Tibial artery (tissue), 4 donors: ENCODE results near the gene FUNDC2.

Source experiments
- DNase-seq, 2 donors: peaks; one replicate each; pipeline ENCODE4 v3.0.0-alpha.2; 2019
- H3K27ac ChIP-seq, 2 donors: fragments of 200-600 bp; sonication (generic) in 1 of 2; 1 replicate in 1 of 2; 2 replicates in 1 of 2; pipeline ENCODE4 v1.5.1; 2018 to 2019; ENCODE audit warnings: mild to moderate bottlenecking in 1 of 2
- H3K27me3 ChIP-seq, 2 donors: fragments of 200-600 bp; sonication (generic) in 1 of 2; one replicate each; pipeline versions ENCODE4 v1.5.1 to v1.6.0; 2016 to 2019
- H3K36me3 ChIP-seq, 3 donors: fragments of 200-600 bp; sonication (generic) in 2 of 3; one replicate each; pipeline ENCODE4 v1.5.1; 2016 to 2019; ENCODE audit warnings: mild to moderate bottlenecking in 2 of 3
- H3K4me1 ChIP-seq, 4 donors: fragments of 200-600 bp; sonication (generic) in 2 of 4; 1 replicate in 3 of 4; 2 replicates in 1 of 4; pipeline ENCODE4 v1.5.1; 2016 to 2019
- H3K4me3 ChIP-seq, 2 donors: fragments of 200-600 bp; sonication (generic) in 1 of 2; 1 replicate in 1 of 2; 2 replicates in 1 of 2; pipeline ENCODE4 v1.5.1; 2018 to 2019; ENCODE audit warnings: mild to moderate bottlenecking in 2 of 2
- H3K9me3 ChIP-seq, 3 donors: fragments of 200-600 bp; sonication (generic) in 1 of 3; one replicate each; pipeline ENCODE4 v1.5.1; 2016 to 2019
- intact Hi-C: fragments of 100-400 bp; cut with DNase I; formaldehyde crosslinking; loops from one replicate; pipeline ENCODE4 v1.15.0; 2023; ENCODE audit warnings: low total_unique reads
- TF ChIP-seq, protein P1 (sequence below), 2 experiments: fragments of 200-600 bp in 1 of 2; fragments of 450-650 bp in 1 of 2; IDR thresholded peaks; one replicate each; pipeline ENCODE4 v1.5.1; 2017 to 2019; ENCODE audit warnings: antibody characterized with exemption in 2 of 2, mild to moderate bottlenecking in 1 of 2, moderate library complexity in 1 of 2

The FUNDC2 gene

DNA sequence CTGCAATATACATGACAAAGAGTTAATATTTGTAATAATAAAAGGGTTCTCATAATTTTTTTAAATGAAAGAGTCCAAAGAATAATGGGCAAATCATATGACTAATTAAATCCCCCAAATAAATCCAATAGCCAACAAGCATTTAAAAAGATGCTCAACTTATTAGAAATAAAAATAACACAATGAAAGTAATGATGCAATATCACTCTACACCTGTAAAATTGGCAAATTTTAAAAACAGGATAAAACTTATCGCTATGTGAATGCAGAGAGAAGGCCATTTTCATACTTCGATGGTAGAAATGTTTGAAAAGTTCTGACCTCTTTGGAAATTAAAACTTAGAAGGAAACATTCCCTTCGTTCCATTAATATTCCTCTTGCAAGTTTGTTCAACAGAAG, 6.1 kb upstream of the FUNDC2 start:
- TF ChIP-seq, protein P1, sequence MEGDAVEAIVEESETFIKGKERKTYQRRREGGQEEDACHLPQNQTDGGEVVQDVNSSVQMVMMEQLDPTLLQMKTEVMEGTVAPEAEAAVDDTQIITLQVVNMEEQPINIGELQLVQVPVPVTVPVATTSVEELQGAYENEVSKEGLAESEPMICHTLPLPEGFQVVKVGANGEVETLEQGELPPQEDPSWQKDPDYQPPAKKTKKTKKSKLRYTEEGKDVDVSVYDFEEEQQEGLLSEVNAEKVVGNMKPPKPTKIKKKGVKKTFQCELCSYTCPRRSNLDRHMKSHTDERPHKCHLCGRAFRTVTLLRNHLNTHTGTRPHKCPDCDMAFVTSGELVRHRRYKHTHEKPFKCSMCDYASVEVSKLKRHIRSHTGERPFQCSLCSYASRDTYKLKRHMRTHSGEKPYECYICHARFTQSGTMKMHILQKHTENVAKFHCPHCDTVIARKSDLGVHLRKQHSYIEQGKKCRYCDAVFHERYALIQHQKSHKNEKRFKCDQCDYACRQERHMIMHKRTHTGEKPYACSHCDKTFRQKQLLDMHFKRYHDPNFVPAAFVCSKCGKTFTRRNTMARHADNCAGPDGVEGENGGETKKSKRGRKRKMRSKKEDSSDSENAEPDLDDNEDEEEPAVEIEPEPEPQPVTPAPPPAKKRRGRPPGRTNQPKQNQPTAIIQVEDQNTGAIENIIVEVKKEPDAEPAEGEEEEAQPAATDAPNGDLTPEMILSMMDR (IDR thresholded peaks at IDR 0.05) = no peak
- no peak overlapping the region for H3K4me3 ChIP-seq
- H3K27me3 ChIP-seq = no peaks in the 10 kb centered on the region
- no peaks in the 10 kb centered on the region for H3K9me3 ChIP-seq
- no peaks in the 10 kb centered on the region for H3K36me3 ChIP-seq
- H3K27ac ChIP-seq = no peak overlapping the region
- no peak for DNase-seq
- intact Hi-C loops = no loop called here
- no peaks in the 10 kb centered on the region for H3K4me1 ChIP-seq

DNA sequence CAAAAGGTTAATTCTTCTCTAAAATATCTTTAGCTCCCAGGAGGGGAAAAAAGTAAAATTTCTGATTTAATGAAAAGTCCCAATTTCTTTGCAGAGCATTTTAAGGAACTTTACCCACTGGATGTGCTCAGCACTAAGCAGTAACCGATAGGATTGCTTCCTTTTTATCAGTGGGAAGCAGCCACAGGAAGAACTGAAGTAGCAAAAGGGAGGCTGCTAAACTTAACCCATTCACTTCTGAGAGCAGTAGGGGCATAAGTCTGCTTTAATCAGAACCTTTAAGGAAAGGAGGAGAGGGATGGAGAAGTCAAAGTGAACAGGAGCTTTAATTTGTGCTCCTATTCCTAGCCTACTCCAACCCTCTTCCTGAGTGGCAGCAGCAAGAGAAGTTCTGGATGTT, 4.1 kb upstream of the FUNDC2 start, which contains the start of gene F8:
TSS of gene F8 (minus strand) at position 139 of the 400 bp plus-strand sequence. CDS start 171 bp downstream, outside the sequence.
- Histone ChIP-seq H3K4me1 (no peaks in the 10 kb centered on the region), H3K9me3 (no peaks in the 10 kb centered on the region), H3K36me3 (no peaks in the 10 kb centered on the region), H3K27me3 (no peaks in the 10 kb centered on the region), H3K4me3 (no peak within 1 kb of the TSS), H3K27ac (no peak within 1 kb of the TSS)
- TF ChIP-seq, protein P1 (IDR thresholded peaks at IDR 0.05) = no peak
- intact Hi-C loops = no loop called here
- no peak for DNase-seq

- intact Hi-C loops = no loop called here
- TF ChIP-seq, protein P1 (IDR thresholded peaks at IDR 0.05) = no peak
- H3K27ac ChIP-seq = no peak overlapping the region
Measured at GRCh38 chrX:155023907-155024833, 2.5 kb upstream of the FUNDC2 start.

DNA sequence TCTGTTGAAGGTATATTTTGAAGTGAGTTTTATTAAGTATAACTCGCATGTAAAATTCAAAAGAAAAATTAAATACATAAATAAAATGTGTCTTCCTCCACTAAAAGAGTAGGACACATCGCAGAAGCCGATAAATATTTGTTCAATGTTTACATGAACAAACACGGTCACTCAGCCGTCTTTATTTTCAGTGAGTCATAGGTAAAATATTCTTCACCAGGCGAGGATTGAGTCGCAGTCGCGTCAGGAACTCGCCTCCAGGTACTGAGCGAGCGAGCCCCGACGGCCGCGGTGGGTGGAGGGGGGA, 271 bp upstream of the FUNDC2 start:
- H3K9me3 ChIP-seq = no peaks in the 10 kb centered on the region
- peak overlapping the region; percentile 95 for H3K27ac ChIP-seq
- H3K4me1 ChIP-seq = peaks cover 0 to 14% (median 0%) of the 10 kb centered on the region in 4 donors
- no peaks in the 10 kb centered on the region for H3K27me3 ChIP-seq
- DNase-seq = no peak
- intact Hi-C loops = no loop called here
- H3K36me3 ChIP-seq = no peaks in the 10 kb centered on the region
- H3K4me3 ChIP-seq = peak overlapping the region; percentile 69 to 77
- TF ChIP-seq, protein P1 (IDR thresholded peaks at IDR 0.05) = no peak

More at GRCh38 chrX:155023907-155024833, 2.5 kb upstream of the FUNDC2 start:
- H3K9me3 ChIP-seq = no peaks in the 10 kb centered on the region
- peaks cover 0 to 12% (median 0%) of the 10 kb centered on the region in 4 donors for H3K4me1 ChIP-seq
- H3K27me3 ChIP-seq = no peaks in the 10 kb centered on the region
- H3K4me3 ChIP-seq = no peak overlapping the region
- H3K36me3 ChIP-seq = no peaks in the 10 kb centered on the region
- no peak for DNase-seq

DNA sequence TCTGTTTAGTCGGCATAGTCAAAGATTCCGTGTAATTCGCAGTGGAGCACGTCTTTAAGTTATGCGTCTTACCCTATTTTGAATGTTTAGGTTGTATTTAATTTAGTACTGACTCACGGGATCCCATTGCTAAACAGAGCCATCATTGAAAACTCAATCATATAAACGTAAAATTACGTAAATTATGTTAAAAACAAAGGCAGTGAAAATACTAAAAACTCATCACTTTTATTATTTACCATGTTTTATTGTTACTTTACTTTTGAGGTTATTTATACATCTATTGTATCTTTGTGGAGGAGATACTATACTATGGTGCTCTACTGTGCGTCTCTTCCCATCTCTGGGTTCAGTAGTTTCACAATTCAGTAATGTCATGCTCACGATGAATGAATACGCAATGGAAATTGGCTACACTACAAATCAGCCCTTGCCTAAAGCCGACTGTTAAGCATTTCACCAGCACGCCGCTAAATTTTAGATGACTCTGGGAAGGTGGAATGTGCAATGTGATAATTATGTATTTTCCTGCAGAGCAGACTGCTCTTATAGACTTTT, 944 bp downstream of the FUNDC2 start:
- Histone ChIP-seq H3K4me1 (peaks cover 0 to 14% (median 0%) of the 10 kb centered on the region in 4 donors), H3K4me3 (peak overlapping the region; percentile 69 to 77), H3K9me3 (no peaks in the 10 kb centered on the region), H3K27ac (peak overlapping the region; percentile 95), H3K27me3 (no peaks in the 10 kb centered on the region), H3K36me3 (no peaks in the 10 kb centered on the region)
- peak in 1 of 2 donors; percentile 21 for DNase-seq
- TF ChIP-seq, protein P1 (IDR thresholded peaks at IDR 0.05) = no peak
- intact Hi-C loops = no loop called here
